ENCODE measurements around the gene C20orf96. TPM values are rescaled to one million over a fixed set of nuclear protein-coding genes. Genes with fewer than 3 reads are reported as not detected.

The C20orf96 gene
- polyA plus RNA-seq, 1 donor from 2014 or later, result 10.9 TPM

- Histone ChIP-seq H4K20me1 (ENCODE audit: insufficient read depth) (no peaks in the 10 kb centered on the region), H3K27me3 (ENCODE audit: insufficient read depth, low read depth, low read length) (no peaks in the 10 kb centered on the region), H2AFZ (ENCODE audit: low read depth, low read length) (no peak overlapping the region), H3K9me2 (ENCODE audit: insufficient read depth, low read length) (no peaks in the 10 kb centered on the region), H3K27ac (ENCODE audit: low read length) (no peak overlapping the region), H3K36me3 (ENCODE audit: insufficient read depth, low read length) (no peaks in the 10 kb centered on the region), H3K9ac (ENCODE audit: low read length) (peak overlapping the region; percentile 68), H3F3A (ENCODE audit: insufficient read depth, low read length, poor library complexity, severe bottlenecking) (no peaks in the 10 kb centered on the region), H3K79me2 (replicated peaks; ENCODE audit: insufficient read depth, low read length) (peaks cover 17% of the 10 kb centered on the region), H3K9me3 (ENCODE audit: low read length) (no peaks in the 10 kb centered on the region), H3K4me3 (ENCODE audit: low read length) (peak overlapping the region; percentile 84), H3K4me2 (ENCODE audit: low read length) (peak overlapping the region; percentile 44)
- TF ChIP-seq MXI1 (conservative IDR thresholded peaks at IDR 0.05; ENCODE audit: poor library complexity, severe bottlenecking), result no peak
- TF ChIP-seq POLR2AphosphoS5 (IDR thresholded peaks at IDR 0.05), result no peak
- TF ChIP-seq EZH2 (IDR thresholded peaks at IDR 0.05; ENCODE audit: borderline replicate concordance, insufficient read depth, low read length, poor library complexity, severe bottlenecking), result no peak
- no peak for TF ChIP-seq TAF1 (IDR thresholded peaks at IDR 0.05; ENCODE audit: low read depth)
- no peak for TF ChIP-seq RAD21 (conservative IDR thresholded peaks at IDR 0.05)
- no peak for TF ChIP-seq EP300 (conservative IDR thresholded peaks at IDR 0.05; ENCODE audit: poor library complexity, severe bottlenecking)
- TF ChIP-seq SMC3 (conservative IDR thresholded peaks at IDR 0.05; ENCODE audit: poor library complexity), result no peak
- TF ChIP-seq, protein P1, sequence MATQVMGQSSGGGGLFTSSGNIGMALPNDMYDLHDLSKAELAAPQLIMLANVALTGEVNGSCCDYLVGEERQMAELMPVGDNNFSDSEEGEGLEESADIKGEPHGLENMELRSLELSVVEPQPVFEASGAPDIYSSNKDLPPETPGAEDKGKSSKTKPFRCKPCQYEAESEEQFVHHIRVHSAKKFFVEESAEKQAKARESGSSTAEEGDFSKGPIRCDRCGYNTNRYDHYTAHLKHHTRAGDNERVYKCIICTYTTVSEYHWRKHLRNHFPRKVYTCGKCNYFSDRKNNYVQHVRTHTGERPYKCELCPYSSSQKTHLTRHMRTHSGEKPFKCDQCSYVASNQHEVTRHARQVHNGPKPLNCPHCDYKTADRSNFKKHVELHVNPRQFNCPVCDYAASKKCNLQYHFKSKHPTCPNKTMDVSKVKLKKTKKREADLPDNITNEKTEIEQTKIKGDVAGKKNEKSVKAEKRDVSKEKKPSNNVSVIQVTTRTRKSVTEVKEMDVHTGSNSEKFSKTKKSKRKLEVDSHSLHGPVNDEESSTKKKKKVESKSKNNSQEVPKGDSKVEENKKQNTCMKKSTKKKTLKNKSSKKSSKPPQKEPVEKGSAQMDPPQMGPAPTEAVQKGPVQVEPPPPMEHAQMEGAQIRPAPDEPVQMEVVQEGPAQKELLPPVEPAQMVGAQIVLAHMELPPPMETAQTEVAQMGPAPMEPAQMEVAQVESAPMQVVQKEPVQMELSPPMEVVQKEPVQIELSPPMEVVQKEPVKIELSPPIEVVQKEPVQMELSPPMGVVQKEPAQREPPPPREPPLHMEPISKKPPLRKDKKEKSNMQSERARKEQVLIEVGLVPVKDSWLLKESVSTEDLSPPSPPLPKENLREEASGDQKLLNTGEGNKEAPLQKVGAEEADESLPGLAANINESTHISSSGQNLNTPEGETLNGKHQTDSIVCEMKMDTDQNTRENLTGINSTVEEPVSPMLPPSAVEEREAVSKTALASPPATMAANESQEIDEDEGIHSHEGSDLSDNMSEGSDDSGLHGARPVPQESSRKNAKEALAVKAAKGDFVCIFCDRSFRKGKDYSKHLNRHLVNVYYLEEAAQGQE (IDR thresholded peaks at IDR 0.05; ENCODE audit: borderline replicate concordance), result no peak
- no peak for TF ChIP-seq CTCF (IDR thresholded peaks at IDR 0.05; ENCODE audit: poor library complexity, severe bottlenecking)
Measured at GRCh38 chr20:288956-289692, 1.4 kb downstream of the C20orf96 start.

- no peak overlapping the region for H3K4me2 ChIP-seq (ENCODE audit: low read length)
- no peaks in the 10 kb centered on the region for H3K9me3 ChIP-seq (ENCODE audit: low read length)
- no peak overlapping the region for H3K9ac ChIP-seq (ENCODE audit: low read length)
- H3K4me3 ChIP-seq (ENCODE audit: low read length), result no peak overlapping the region
- no peak overlapping the region for H2AFZ ChIP-seq (ENCODE audit: low read depth, low read length)
- H3K27me3 ChIP-seq (ENCODE audit: insufficient read depth, low read depth, low read length), result no peaks in the 10 kb centered on the region
- no peaks in the 10 kb centered on the region for H3F3A ChIP-seq (ENCODE audit: insufficient read depth, low read length, poor library complexity, severe bottlenecking)
- no peak overlapping the region for H3K27ac ChIP-seq (ENCODE audit: low read length)
- no peaks in the 10 kb centered on the region for H4K20me1 ChIP-seq (ENCODE audit: insufficient read depth)
- TF ChIP-seq CTCF (IDR thresholded peaks at IDR 0.05; ENCODE audit: poor library complexity, severe bottlenecking) (no peak), POLR2AphosphoS5 (IDR thresholded peaks at IDR 0.05) (no peak), EP300 (conservative IDR thresholded peaks at IDR 0.05; ENCODE audit: poor library complexity, severe bottlenecking) (no peak), EZH2 (IDR thresholded peaks at IDR 0.05; ENCODE audit: borderline replicate concordance, insufficient read depth, low read length, poor library complexity, severe bottlenecking) (no peak), MXI1 (conservative IDR thresholded peaks at IDR 0.05; ENCODE audit: poor library complexity, severe bottlenecking) (no peak), RAD21 (conservative IDR thresholded peaks at IDR 0.05) (no peak), SMC3 (conservative IDR thresholded peaks at IDR 0.05; ENCODE audit: poor library complexity) (no peak), TAF1 (IDR thresholded peaks at IDR 0.05; ENCODE audit: low read depth) (no peak)
- TF ChIP-seq, protein P1 (IDR thresholded peaks at IDR 0.05; ENCODE audit: borderline replicate concordance), result no peak
- H3K79me2 ChIP-seq (replicated peaks; ENCODE audit: insufficient read depth, low read length), result peaks cover 17% of the 10 kb centered on the region
- H3K9me2 ChIP-seq (ENCODE audit: insufficient read depth, low read length), result no peaks in the 10 kb centered on the region
- H3K36me3 ChIP-seq (ENCODE audit: insufficient read depth, low read length), result no peaks in the 10 kb centered on the region
Measured at GRCh38 chr20:286508-286907, 4.0 kb downstream of the C20orf96 start.

Measured in neural cell (in vitro differentiated cells).